MCF 10A (cell line): ENCODE results near the gene CD3D. TPM values are rescaled to one million over a fixed set of nuclear protein-coding genes. Genes with fewer than 3 reads are reported as not detected.
A peak's percentile ranks its signal among the peaks of the same experiment; 100 is the strongest.

Experiments
- BruUV-seq: library from RNA; stranded (reverse); fragments of 400-500 nt; replicated peaks from 2 replicates; lab custom pipeline; 2021; lab: Mats Ljungman, UMichigan
- CTCF ChIA-PET: fragments of 300-600 bp; sonication (Branson Sonifier 250); formaldehyde crosslinking; extraction: SDS; loops from one replicate; lab custom pipeline; 2021; ENCODE audit warnings: antibody characterized with exemption, inconsistent platforms; lab: Yijun Ruan, JAX
- POLR2A ChIA-PET: fragments of 300-600, 350-650 bp; sonication (Branson Sonifier 250); formaldehyde crosslinking; extraction: SDS; loops from one replicate; lab custom pipeline; 2020; ENCODE audit warnings: antibody characterized with exemption, inconsistent platforms; lab: Yijun Ruan, JAX
- DNase-seq: peaks from one replicate; pipeline ENCODE4 v3.0.0-alpha.2; 2018; ENCODE audit not compliant: unreplicated experiment
- H3K27ac Mint-ChIP-seq: one replicate; pipeline ENCODE4 v1.8.0; 2022; ENCODE audit warnings: mild to moderate bottlenecking, low read depth, mixed read lengths; ENCODE audit not compliant: unreplicated experiment
- H3K27me3 Mint-ChIP-seq: one replicate; pipeline ENCODE4 v1.8.0; 2022; ENCODE audit warnings: mixed read lengths; ENCODE audit not compliant: insufficient read depth, unreplicated experiment
- H3K36me3 Mint-ChIP-seq: one replicate; pipeline ENCODE4 v1.8.0; 2022; ENCODE audit warnings: mild to moderate bottlenecking, moderate library complexity, mixed read lengths; ENCODE audit not compliant: insufficient read depth, unreplicated experiment
- H3K4me1 Mint-ChIP-seq: one replicate; pipeline ENCODE4 v1.8.0; 2022; ENCODE audit warnings: mixed read lengths; ENCODE audit not compliant: insufficient read depth, unreplicated experiment
- H3K4me3 Mint-ChIP-seq: one replicate; pipeline ENCODE4 v1.8.0; 2022; ENCODE audit warnings: mild to moderate bottlenecking, moderate library complexity, mixed read lengths; ENCODE audit not compliant: unreplicated experiment
- H3K9me3 Mint-ChIP-seq: one replicate; pipeline ENCODE4 v1.8.0; 2022; ENCODE audit warnings: mixed read lengths; ENCODE audit not compliant: unreplicated experiment
- intact Hi-C: fragments of 100-400 bp; cut with micrococcal nuclease; formaldehyde crosslinking; loops from 2 replicates; pipeline ENCODE4 v1.14.1; 2022
- total RNA-seq: library from RNA; stranded (reverse); gene quantifications from 2 replicates; pipeline ENCODE4 v1.2.3, GENCODE V29; 2022
- TF ChIP-seq, protein P1 (sequence below): fragments of 200-600 bp; IDR thresholded peaks from one replicate; pipeline ENCODE4 v1.8.0; 2022; ENCODE audit warnings: antibody characterized with exemption, mild to moderate bottlenecking; ENCODE audit not compliant: unreplicated experiment

CD3D gene
- total RNA-seq, 1 experiment from 2014 or later: not detected

DNA sequence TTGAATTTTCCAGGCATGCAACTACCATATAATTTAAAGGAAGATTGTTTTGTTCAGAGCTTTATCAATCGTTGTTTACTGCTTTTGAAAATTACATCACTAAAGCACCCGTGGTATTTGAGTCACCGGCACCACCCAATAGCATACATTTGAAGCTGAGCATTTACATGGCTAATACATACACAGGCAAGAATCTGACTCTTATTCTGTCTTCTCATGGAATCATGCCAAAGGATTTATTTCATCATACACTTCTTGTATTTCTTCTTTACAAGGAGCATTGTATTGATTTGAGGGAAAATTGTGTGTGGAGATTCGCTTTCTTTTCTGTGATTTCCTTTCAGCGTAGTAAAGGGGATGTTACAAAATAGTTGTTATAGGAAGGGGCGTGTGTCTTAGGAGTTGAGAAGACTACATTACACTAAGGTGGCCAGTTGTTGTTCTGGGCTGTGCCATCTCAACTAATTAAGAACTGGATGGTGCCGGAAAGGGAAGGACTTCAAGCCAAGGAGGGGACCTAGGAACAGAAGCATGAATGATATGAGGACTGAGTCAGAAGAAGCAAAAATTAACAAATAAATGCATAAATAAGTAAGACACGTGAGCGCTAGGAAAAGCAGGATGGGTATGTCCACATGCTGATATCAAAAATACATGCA lies 50.9 kb downstream of the CD3D start:
- CTCF ChIA-PET: interaction anchor here (0.5 to 6.3 kb wide), 25 partner anchors 9 to 396 kb away, joined by 3 to 58 read pairs (median 5); partner anchors contain the start of gene MPZL2

DNA sequence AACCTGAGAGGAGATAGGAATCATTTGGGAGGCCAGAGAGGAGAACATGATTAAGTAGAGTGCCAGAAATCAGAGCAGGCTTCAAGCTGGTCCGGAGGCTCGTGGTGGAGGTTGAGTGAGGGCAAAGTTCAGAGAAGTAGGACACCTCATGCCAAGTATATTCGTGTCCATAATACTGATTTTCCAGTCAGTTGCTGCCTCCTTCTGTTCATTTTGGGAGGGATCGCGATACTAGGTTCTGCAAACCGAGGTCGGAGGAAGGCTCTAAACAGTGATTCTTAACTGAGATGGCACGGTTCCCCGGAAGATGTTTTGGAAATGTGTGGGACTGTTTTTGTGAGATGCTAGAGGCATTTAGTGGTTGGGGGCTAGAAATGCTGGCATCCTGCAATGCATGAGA lies 51.6 kb downstream of the CD3D start:
- peak; percentile 75 for DNase-seq
- POLR2A ChIA-PET: interaction anchor here (0.6 to 2.3 kb wide), 18 partner anchors 13 to 166 kb away, joined by 3 to 68 read pairs (median 4); partner anchors contain the start of genes MPZL2 and MPZL3
- Mint-ChIP-seq H3K27me3 (no peaks in the 10 kb centered on the region), H3K36me3 (no peaks in the 10 kb centered on the region), H3K27ac (no peak overlapping the region), H3K4me1 (peaks cover 19% of the 10 kb centered on the region), H3K9me3 (no peaks in the 10 kb centered on the region), H3K4me3 (peak overlapping the region; percentile 19)
- intact Hi-C loops: loop anchor here (1.0 kb wide), 2 partner anchors 93 to 146 kb away; no protein-coding TSS in a partner anchor
- no TSS peak for BruUV-seq
- TF ChIP-seq, protein P1, sequence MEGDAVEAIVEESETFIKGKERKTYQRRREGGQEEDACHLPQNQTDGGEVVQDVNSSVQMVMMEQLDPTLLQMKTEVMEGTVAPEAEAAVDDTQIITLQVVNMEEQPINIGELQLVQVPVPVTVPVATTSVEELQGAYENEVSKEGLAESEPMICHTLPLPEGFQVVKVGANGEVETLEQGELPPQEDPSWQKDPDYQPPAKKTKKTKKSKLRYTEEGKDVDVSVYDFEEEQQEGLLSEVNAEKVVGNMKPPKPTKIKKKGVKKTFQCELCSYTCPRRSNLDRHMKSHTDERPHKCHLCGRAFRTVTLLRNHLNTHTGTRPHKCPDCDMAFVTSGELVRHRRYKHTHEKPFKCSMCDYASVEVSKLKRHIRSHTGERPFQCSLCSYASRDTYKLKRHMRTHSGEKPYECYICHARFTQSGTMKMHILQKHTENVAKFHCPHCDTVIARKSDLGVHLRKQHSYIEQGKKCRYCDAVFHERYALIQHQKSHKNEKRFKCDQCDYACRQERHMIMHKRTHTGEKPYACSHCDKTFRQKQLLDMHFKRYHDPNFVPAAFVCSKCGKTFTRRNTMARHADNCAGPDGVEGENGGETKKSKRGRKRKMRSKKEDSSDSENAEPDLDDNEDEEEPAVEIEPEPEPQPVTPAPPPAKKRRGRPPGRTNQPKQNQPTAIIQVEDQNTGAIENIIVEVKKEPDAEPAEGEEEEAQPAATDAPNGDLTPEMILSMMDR: peak; percentile 43
- CTCF ChIA-PET: interaction anchor here (0.5 to 6.3 kb wide), 25 partner anchors 8 to 396 kb away, joined by 3 to 58 read pairs (median 5); partner anchors contain the start of gene MPZL2

More for the DNA sequence above, 50.9 kb downstream of the CD3D start:
- peaks cover 16% of the 10 kb centered on the region for H3K4me1 Mint-ChIP-seq
- no TSS peak for BruUV-seq
- TF ChIP-seq, protein P1: no peak
- POLR2A ChIA-PET: interaction anchor here (0.7 to 2.3 kb wide), 16 partner anchors 12 to 148 kb away, joined by 3 to 68 read pairs (median 4); partner anchors contain the start of genes MPZL2 and MPZL3
- peak; percentile 65 for DNase-seq
- no peaks in the 10 kb centered on the region for H3K36me3 Mint-ChIP-seq
- no peaks in the 10 kb centered on the region for H3K9me3 Mint-ChIP-seq
- intact Hi-C loops: loop anchor here (1.0 kb wide), 2 partner anchors 93 to 146 kb away; no protein-coding TSS in a partner anchor
- H3K27me3 Mint-ChIP-seq: no peaks in the 10 kb centered on the region
- H3K4me3 Mint-ChIP-seq: peak overlapping the region; percentile 19
- H3K27ac Mint-ChIP-seq: peak overlapping the region; percentile 57

DNA sequence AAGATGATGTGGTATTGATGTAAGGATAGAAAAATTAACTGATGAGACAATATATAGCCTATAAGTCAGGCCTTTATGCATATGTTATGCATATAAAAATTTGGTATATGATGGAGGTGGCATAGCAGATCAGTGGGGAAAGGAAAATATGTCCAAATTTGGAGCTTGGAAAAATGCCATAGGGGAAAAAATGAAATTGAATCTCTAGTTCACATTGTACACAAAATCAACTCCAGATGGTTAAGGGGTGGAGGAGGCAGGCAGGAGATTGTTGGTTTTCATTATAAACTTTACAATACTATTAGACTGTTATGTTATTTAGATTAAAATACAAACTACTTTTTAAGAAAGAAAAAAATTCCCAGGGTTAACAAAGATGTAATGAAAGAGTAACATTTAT lies 53.1 kb downstream of the CD3D start:
- ChIA-PET CTCF (interaction anchor here (0.7 to 6.3 kb wide), 9 partner anchors 9 to 145 kb away, joined by 3 to 58 read pairs (median 5); no protein-coding TSS in a partner anchor), POLR2A (interaction anchor here (0.7 to 9.4 kb wide), 2 partner anchors 25 to 36 kb away, joined by 3 to 92 read pairs; partner anchors contain the start of gene MPZL2)
- TF ChIP-seq, protein P1: no peak
- Mint-ChIP-seq H3K27me3 (no peaks in the 10 kb centered on the region), H3K36me3 (no peaks in the 10 kb centered on the region), H3K9me3 (no peaks in the 10 kb centered on the region), H3K4me3 (no peak overlapping the region), H3K4me1 (peaks cover 21% of the 10 kb centered on the region), H3K27ac (peak overlapping the region; percentile 59)
- no TSS peak for BruUV-seq
- no peak for DNase-seq
- intact Hi-C loops: loop anchor here (5.0 kb wide), 1 partner anchor 37 kb away; the partner anchor contains the start of gene MPZL3

Other genes with a start within 250 kb of the CD3D start
- gene SCN4B, start 189.9 kb downstream of the CD3D start, total RNA-seq: 0.32 TPM in 1 of 2 replicates, not detected in the other
- gene SCN2B, start 166.1 kb downstream of the CD3D start, total RNA-seq: not detected in 2 replicates
- 0.10 TPM in 1 of 2 replicates, not detected in the other for gene JAML, start 117.7 kb downstream of the CD3D start, total RNA-seq
- gene MPZL3, start 90.3 kb downstream of the CD3D start, total RNA-seq: 11.9 and 17.7 TPM in 2 replicates
- gene MPZL2, start 78.4 kb downstream of the CD3D start, total RNA-seq: 7.0 and 13.7 TPM in 2 replicates
- not detected in 2 replicates for gene CD3E, start 38.0 kb downstream of the CD3D start, total RNA-seq
- not detected in 2 replicates for gene CD3G, start 1.6 kb upstream of the CD3D start, total RNA-seq
- gene UBE4A, start 16.9 kb upstream of the CD3D start, total RNA-seq: 41.0 and 47.7 TPM in 2 replicates
- 197 and 210 TPM in 2 replicates for gene ATP5MG, start 58.9 kb upstream of the CD3D start, total RNA-seq
- 52.0 and 62.9 TPM in 2 replicates for gene KMT2A, start 93.8 kb upstream of the CD3D start, total RNA-seq
- 0.52 and 0.63 TPM in 2 replicates for gene TTC36, start 184.8 kb upstream of the CD3D start, total RNA-seq
- gene TMEM25, start 188.5 kb upstream of the CD3D start, total RNA-seq: 0.79 and 0.91 TPM in 2 replicates
- 21.3 and 24.3 TPM in 2 replicates for gene IFT46, start 223.2 kb upstream of the CD3D start, total RNA-seq
- gene ARCN1, start 229.7 kb upstream of the CD3D start, total RNA-seq: 157 and 164 TPM in 2 replicates